Panc1 (cell line): ENCODE measurements around the gene PPP3CB. TPM values are rescaled to one million over a fixed set of nuclear protein-coding genes. Genes with fewer than 3 reads are reported as not detected.

ENCODE experiments used
- ATAC-seq: fragments of 200-7000 bp; cut with Tn5 transposase; 2 replicates; pipeline ENCODE4 v1.9.1; 2020; ENCODE audit warnings: mild to moderate bottlenecking, moderate library complexity
- BruUV-seq: library from RNA; stranded (reverse); fragments of 400-500 nt; replicated peaks from 2 replicates; lab custom pipeline; 2021; lab: Mats Ljungman, UMichigan
- CTCF ChIA-PET: fragments of 300-600 bp; sonication (Branson Sonifier 250); formaldehyde crosslinking; loops from one replicate; lab custom pipeline; 2022; ENCODE audit warnings: antibody characterized with exemption; lab: Charles Lee
- POLR2A ChIA-PET: fragments of 300-600 bp; sonication (Branson Sonifier 250); formaldehyde crosslinking; loops from one replicate; lab custom pipeline; 2022; ENCODE audit warnings: antibody characterized with exemption; lab: Charles Lee
- DNase-seq: peaks from one replicate; pipeline ENCODE4 v3.0.0-alpha.2; 2010; ENCODE audit warnings: low read depth, low spot score
- H3K27ac ChIP-seq: 2 replicates; pipeline ENCODE4 v1.5.1; 2011; ENCODE audit warnings: mild to moderate bottlenecking, low read length, inconsistent platforms
- H3K27me3 ChIP-seq: fragments of 200-500 bp; sonication (Bioruptor generic); 2 replicates; pipeline ENCODE4 v1.6.0; 2014; ENCODE audit warnings: low read length, inconsistent platforms; ENCODE audit not compliant: control insufficient read depth, insufficient read depth
- H3K36me3 ChIP-seq: fragments of 200-500 bp; sonication (Bioruptor generic); 2 replicates; pipeline ENCODE4 v1.5.1; 2014; ENCODE audit warnings: inconsistent platforms, mild to moderate bottlenecking, low read length, moderate library complexity; ENCODE audit not compliant: control insufficient read depth, insufficient read depth
- H3K4me1 ChIP-seq: 2 replicates; pipeline ENCODE4 v1.5.1; 2011; ENCODE audit warnings: inconsistent platforms, mild to moderate bottlenecking, low read length, moderate library complexity; ENCODE audit not compliant: control insufficient read depth, insufficient read depth
- H3K4me3 ChIP-seq, 2 experiments: 2 replicates each; pipeline ENCODE4 v1.5.1; 2011 to 2012; ENCODE audit warnings: low read depth in 2 of 2, low read length in 2 of 2, mild to moderate bottlenecking in 2 of 2, inconsistent platforms in 1 of 2, moderate library complexity in 1 of 2
- H3K9me3 ChIP-seq: fragments of 200-500 bp; sonication (Bioruptor generic); 2 replicates; pipeline ENCODE4 v1.5.1; 2014; ENCODE audit warnings: low read depth, mild to moderate bottlenecking, inconsistent platforms, low read length, moderate library complexity; ENCODE audit not compliant: control insufficient read depth, insufficient read depth
- POLR2AphosphoS5 ChIP-seq: IDR thresholded peaks from 2 replicates; pipeline ENCODE4 v1.6.1; 2012; ENCODE audit warnings: mild to moderate bottlenecking, low read depth, low read length, moderate library complexity
- SIN3A ChIP-seq: IDR thresholded peaks from 2 replicates; pipeline ENCODE4 v1.6.1; 2012; ENCODE audit warnings: low read depth, mild to moderate bottlenecking, low read length, moderate library complexity, borderline replicate concordance; ENCODE audit not compliant: insufficient read depth
- TCF7L2 ChIP-seq: IDR thresholded peaks from 2 replicates; pipeline ENCODE4 v1.6.1; 2011; ENCODE audit warnings: mild to moderate bottlenecking, low read depth, low read length, inconsistent platforms
- in situ Hi-C: cut with HindIII; loops from 2 replicates; pipeline ENCODE4 v1.10.0; 2016; ENCODE audit warnings: low sequenced_read_pairs, low pct_unique_long_range_greater_than_20kb
- intact Hi-C: fragments of 100-400 bp; cut with micrococcal nuclease; formaldehyde crosslinking; loops from one replicate; pipeline ENCODE4 v1.10.0; 2022; ENCODE audit not compliant: unreplicated experiment
- total RNA-seq: library from RNA; stranded (reverse); gene quantifications from one replicate; pipeline ENCODE4 v1.2.1, GENCODE V29; 2021; ENCODE audit not compliant: unreplicated experiment
- TF ChIP-seq, protein P1 (sequence below), 2 experiments: IDR thresholded peaks; 2 replicates each; pipeline ENCODE4 v1.6.1; 2011 to 2012; ENCODE audit warnings: low read depth in 2 of 2, control low read depth in 1 of 2, low read length in 1 of 2, mild to moderate bottlenecking in 1 of 2, moderate library complexity in 1 of 2; ENCODE audit not compliant: insufficient read depth in 1 of 2
- TF ChIP-seq, protein P2 (sequence below): fragments of 450-650 bp; IDR thresholded peaks from 2 replicates; pipeline ENCODE4 v1.5.1; 2017; ENCODE audit warnings: mild to moderate bottlenecking

The PPP3CB gene
- total RNA-seq, 1 experiment from 2014 or later: 34.8 TPM

DNA sequence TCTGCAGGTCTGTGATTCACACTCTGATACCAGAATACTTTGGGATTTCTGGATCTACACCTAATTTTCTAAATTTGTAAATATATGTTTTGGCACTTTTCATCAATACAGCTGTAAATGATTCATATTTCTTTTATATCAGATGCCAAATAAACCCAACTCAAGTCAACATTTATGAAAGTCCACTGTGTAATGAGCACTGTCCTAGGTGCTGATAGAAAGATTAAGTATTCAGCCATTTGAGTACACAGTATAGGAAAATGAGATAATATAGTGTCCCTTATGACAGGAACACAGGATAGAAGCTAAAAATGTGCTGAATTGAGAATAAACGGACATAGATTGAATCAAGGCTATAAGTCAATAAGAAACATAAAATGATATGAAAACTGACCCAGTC lies 88.3 kb downstream of the PPP3CB start:
- Histone ChIP-seq H3K27me3 (no peaks in the 10 kb centered on the region), H3K9me3 (no peaks in the 10 kb centered on the region), H3K4me3 (no peak overlapping the region), H3K36me3 (no peaks in the 10 kb centered on the region), H3K27ac (no peak overlapping the region), H3K4me1 (no peaks in the 10 kb centered on the region)
- ChIA-PET CTCF (interaction anchor here (0.5 kb wide), 1 partner anchor 10 kb away, joined by 4 read pairs; no protein-coding TSS in a partner anchor), POLR2A (interaction anchor here (0.7 kb wide), 1 partner anchor 25 kb away, joined by 8 read pairs; no protein-coding TSS in a partner anchor)
- no peak for DNase-seq
- intact Hi-C loops: no loop called here
- no peak for ATAC-seq
- BruUV-seq: no TSS peak
- in situ Hi-C loops: no loop called here
- TF ChIP-seq, protein P1, sequence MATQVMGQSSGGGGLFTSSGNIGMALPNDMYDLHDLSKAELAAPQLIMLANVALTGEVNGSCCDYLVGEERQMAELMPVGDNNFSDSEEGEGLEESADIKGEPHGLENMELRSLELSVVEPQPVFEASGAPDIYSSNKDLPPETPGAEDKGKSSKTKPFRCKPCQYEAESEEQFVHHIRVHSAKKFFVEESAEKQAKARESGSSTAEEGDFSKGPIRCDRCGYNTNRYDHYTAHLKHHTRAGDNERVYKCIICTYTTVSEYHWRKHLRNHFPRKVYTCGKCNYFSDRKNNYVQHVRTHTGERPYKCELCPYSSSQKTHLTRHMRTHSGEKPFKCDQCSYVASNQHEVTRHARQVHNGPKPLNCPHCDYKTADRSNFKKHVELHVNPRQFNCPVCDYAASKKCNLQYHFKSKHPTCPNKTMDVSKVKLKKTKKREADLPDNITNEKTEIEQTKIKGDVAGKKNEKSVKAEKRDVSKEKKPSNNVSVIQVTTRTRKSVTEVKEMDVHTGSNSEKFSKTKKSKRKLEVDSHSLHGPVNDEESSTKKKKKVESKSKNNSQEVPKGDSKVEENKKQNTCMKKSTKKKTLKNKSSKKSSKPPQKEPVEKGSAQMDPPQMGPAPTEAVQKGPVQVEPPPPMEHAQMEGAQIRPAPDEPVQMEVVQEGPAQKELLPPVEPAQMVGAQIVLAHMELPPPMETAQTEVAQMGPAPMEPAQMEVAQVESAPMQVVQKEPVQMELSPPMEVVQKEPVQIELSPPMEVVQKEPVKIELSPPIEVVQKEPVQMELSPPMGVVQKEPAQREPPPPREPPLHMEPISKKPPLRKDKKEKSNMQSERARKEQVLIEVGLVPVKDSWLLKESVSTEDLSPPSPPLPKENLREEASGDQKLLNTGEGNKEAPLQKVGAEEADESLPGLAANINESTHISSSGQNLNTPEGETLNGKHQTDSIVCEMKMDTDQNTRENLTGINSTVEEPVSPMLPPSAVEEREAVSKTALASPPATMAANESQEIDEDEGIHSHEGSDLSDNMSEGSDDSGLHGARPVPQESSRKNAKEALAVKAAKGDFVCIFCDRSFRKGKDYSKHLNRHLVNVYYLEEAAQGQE (IDR thresholded peaks at IDR 0.05; ENCODE audit: insufficient read depth in 1 of 2, low read depth in 2 of 2, low read length in 1 of 2): peak in 1 of 2 experiments; percentile 78; a peak in 2 of 4 replicates
- no peak for TF ChIP-seq SIN3A

DNA sequence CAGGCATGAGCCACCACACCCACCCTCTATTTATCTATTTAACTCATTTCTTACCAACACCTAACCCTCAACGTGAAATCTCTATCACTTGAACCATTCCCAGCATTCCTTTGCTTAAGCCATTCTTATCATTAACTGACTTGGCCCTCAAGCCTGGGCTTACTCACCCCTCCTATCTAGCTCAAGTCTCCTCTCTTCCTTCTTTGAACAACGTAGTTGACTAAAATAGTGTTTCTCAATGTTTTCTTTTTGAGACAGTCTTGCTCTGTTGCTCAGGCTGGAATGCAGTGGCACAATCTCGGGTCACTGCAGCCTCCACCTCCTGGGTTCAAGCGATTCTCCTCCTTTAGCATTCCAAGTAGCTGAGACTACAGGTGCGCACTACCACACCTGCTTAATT lies 89.0 kb downstream of the PPP3CB start:
- no peaks in the 10 kb centered on the region for H3K36me3 ChIP-seq
- POLR2A ChIA-PET: interaction anchor here (0.5 to 0.6 kb wide), 3 partner anchors 50 to 248 kb away, joined by 3 to 7 read pairs (median 3); no protein-coding TSS in a partner anchor
- no peak overlapping the region for H3K4me3 ChIP-seq
- no peak overlapping the region for H3K27ac ChIP-seq
- in situ Hi-C loops: no loop called here
- ATAC-seq (no peak), DNase-seq (no peak)
- H3K27me3 ChIP-seq: no peaks in the 10 kb centered on the region
- H3K4me1 ChIP-seq: no peaks in the 10 kb centered on the region
- intact Hi-C loops: no loop called here
- no peaks in the 10 kb centered on the region for H3K9me3 ChIP-seq
- no TSS peak for BruUV-seq
- CTCF ChIA-PET: no interaction called here
- TF ChIP-seq SIN3A: no peak
- TF ChIP-seq POLR2AphosphoS5: no peak
- TF ChIP-seq, protein P2, sequence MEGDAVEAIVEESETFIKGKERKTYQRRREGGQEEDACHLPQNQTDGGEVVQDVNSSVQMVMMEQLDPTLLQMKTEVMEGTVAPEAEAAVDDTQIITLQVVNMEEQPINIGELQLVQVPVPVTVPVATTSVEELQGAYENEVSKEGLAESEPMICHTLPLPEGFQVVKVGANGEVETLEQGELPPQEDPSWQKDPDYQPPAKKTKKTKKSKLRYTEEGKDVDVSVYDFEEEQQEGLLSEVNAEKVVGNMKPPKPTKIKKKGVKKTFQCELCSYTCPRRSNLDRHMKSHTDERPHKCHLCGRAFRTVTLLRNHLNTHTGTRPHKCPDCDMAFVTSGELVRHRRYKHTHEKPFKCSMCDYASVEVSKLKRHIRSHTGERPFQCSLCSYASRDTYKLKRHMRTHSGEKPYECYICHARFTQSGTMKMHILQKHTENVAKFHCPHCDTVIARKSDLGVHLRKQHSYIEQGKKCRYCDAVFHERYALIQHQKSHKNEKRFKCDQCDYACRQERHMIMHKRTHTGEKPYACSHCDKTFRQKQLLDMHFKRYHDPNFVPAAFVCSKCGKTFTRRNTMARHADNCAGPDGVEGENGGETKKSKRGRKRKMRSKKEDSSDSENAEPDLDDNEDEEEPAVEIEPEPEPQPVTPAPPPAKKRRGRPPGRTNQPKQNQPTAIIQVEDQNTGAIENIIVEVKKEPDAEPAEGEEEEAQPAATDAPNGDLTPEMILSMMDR: no peak
- TF ChIP-seq TCF7L2: no peak

DNA sequence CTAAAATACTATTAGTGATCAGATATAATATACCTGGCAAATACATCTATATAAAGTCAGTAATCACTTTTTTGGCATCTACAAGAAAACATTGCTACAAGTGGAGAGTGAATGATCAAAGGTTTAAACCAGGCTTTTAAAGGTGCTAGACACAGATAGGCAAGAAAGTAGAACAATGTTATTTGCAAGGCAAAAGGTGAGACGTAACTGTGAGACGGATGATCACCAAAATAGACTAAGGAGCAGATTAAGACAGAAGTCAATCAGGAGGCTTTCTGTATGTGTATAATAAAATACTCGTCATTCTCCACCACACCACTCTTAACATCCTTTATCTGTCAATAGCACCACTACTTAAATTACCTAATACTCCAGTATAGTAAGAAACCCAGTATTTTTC lies 90.3 kb downstream of the PPP3CB start:
- no peaks in the 10 kb centered on the region for H3K27me3 ChIP-seq
- no peak overlapping the region for H3K4me3 ChIP-seq
- ATAC-seq: no peak
- BruUV-seq: no TSS peak
- H3K27ac ChIP-seq: no peak overlapping the region
- intact Hi-C loops: no loop called here
- ChIA-PET CTCF (no interaction called here), POLR2A (no interaction called here)
- H3K4me1 ChIP-seq: no peaks in the 10 kb centered on the region
- in situ Hi-C loops: no loop called here
- no peaks in the 10 kb centered on the region for H3K36me3 ChIP-seq
- no peaks in the 10 kb centered on the region for H3K9me3 ChIP-seq
- no peak for TF ChIP-seq POLR2AphosphoS5
- TF ChIP-seq, protein P1 (IDR thresholded peaks at IDR 0.05; ENCODE audit: insufficient read depth in 1 of 2, low read depth in 2 of 2, low read length in 1 of 2): no peak
- TF ChIP-seq TCF7L2: no peak
- no peak for TF ChIP-seq SIN3A
- TF ChIP-seq, protein P2: no peak
- DNase-seq: no peak
